ENCODE measurements around the gene SVIL. TPM values are rescaled to one million over a fixed set of nuclear protein-coding genes. Genes with fewer than 3 reads are reported as not detected.
"Not testable (repeated sequence)": the region's sequence is repeated elsewhere in the genome, so short reads cannot be mapped to it uniquely, and the experiment has no call there.

The SVIL gene
- total RNA-seq, 1 donor from 2014 or later = 100 TPM

GRCh38 chr10:29543715-29544114, 91.1 kb downstream of the SVIL start:
- no peak for DNase-seq (ENCODE audit: low spot score)

DNA sequence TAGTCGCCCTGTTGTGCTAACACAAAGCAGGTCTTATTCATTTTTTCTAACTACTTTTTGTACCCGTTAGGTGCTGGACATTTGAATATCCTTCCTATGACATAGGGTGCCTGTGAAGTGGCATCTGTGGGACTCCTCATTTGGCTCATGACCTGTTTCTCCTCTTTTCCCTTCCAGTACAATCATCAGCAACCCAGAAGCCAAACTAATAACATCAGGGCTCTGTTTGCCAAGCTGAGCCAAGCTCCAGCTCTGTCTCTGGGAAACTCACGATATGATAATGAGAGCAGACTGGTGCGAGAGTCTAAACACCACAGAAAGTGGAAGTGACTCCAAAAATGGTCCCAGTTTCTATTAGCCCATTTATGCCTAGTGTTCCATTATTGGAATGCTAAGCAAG, 92.0 kb downstream of the SVIL start:
- no peak for DNase-seq (ENCODE audit: low spot score)

- DNase-seq (ENCODE audit: low spot score) = no peak
These were observed 93.2 kb downstream of the SVIL start for GRCh38 chr10:29541422-29542210.

DNA sequence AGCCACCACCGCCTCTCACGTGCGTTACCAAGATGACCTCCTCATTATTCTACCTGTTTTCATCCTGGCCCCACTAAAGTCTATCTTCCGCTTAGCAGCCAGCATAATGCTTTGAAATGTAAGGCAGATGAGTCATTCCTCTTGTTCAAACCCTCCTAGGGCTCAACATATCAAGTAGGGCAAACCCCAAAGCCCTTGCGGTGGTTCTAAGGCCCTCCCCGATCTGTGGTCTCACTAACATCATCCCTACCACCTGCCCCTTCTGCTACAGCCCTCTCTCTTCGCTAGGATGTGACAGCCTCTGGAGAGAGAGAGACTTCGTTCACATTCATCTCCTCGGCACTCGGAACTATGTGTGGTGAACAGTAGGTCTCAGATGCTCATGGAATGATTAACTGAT, 94.8 kb downstream of the SVIL start:
- no peak for DNase-seq (ENCODE audit: low spot score)

- no peak for DNase-seq (ENCODE audit: low spot score)
These were observed 95.4 kb downstream of the SVIL start for GRCh38 chr10:29539412-29539811.

- DNase-seq (ENCODE audit: low spot score) = no peak
These were observed 97.0 kb downstream of the SVIL start for GRCh38 chr10:29537799-29538198.

- DNase-seq (ENCODE audit: low spot score) = not testable (repeated sequence)
These were observed 98.1 kb downstream of the SVIL start for GRCh38 chr10:29536691-29537090.

GRCh38 chr10:29535778-29536453, 98.9 kb downstream of the SVIL start:
- DNase-seq (ENCODE audit: low spot score) = no peak

DNA sequence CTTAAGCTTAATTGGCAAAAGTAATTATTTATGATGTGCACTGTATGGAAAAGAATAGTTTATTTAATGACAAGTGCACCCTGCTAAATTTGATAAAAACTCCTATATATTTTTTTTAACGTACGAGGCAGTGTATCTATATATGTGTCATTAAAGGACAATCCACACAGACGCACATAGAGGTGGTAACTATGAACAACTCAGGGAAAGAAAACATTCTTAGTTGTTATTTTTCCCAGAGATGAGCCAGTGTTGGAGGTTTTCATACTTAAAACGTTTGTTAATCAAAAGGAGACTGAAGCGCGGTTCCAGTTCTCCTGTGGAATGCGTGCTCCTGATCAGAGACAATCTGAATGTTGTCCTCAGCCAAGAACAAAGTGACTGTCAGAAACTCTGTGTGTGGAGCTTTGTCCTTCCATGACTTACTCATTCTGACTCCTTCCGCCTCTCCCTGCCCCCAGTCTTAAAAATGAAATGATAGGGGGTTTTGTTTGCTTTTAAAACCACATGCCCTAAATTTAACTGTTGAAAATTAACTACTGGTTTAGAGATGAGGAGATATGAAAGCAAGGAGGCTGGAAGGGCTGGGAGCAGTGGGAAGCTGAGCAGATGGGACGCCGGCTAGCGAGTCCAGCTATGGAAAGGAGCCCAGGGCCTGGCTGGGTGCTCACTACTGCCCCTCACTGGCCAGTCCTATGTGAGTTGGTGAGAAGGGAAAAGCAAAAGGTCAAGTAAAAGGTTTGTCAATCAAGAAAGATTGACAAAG, 99.6 kb downstream of the SVIL start:
- no peak for DNase-seq (ENCODE audit: low spot score)

- no peak for DNase-seq (ENCODE audit: low spot score)
These were observed 100.2 kb downstream of the SVIL start for GRCh38 chr10:29534590-29534989.

DNA sequence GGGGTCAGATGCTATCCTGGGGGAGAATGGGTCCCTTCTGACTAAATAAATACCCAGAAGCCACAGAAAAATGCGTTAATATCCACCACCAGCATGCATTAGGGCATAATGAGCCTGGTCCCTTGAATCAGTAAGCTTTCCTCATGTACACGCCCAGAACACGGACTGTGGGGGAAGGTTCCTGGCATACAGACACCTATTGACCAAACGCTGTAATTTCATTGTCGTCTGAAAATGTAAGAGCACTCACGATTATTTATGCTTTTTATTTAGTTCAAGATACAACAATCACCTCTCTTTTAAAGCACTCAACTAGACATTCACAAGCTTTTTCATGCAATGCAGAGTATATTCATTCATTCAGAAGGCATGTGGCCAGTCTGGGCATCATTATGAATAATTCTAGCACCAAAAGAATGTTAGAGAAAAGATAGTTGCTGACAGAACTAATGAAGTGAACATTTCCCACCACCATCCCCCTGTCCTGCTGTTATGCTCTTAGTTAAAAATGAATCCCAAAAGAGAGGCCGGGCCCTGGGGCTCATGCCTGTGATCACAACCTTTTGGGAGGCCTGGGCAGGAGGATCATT, 101.0 kb downstream of the SVIL start:
- no peak for DNase-seq (ENCODE audit: low spot score)

DNA sequence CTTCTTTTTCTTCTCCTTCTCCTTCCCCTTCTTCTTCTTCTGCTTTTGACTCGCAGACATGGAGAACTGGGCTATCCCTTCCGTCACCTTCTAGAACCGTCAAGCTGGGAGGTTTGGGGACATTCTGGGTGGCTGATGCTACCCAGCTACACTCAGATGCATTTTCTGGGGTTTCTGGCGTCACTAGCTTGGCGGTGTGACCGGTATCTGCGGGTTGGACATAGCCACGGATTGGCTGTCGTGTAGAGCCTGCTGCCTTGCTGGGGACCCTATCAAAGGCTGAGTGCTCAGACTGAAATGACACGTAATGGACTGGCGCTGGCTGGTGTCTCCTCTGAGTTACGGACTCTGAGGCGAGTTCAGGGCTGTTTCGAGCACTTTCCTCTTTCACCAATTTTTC, 101.7 kb downstream of the SVIL start:
- DNase-seq (ENCODE audit: low spot score) = no peak

- DNase-seq (ENCODE audit: low spot score) = no peak
These were observed 102.4 kb downstream of the SVIL start for GRCh38 chr10:29532256-29532878.

DNA sequence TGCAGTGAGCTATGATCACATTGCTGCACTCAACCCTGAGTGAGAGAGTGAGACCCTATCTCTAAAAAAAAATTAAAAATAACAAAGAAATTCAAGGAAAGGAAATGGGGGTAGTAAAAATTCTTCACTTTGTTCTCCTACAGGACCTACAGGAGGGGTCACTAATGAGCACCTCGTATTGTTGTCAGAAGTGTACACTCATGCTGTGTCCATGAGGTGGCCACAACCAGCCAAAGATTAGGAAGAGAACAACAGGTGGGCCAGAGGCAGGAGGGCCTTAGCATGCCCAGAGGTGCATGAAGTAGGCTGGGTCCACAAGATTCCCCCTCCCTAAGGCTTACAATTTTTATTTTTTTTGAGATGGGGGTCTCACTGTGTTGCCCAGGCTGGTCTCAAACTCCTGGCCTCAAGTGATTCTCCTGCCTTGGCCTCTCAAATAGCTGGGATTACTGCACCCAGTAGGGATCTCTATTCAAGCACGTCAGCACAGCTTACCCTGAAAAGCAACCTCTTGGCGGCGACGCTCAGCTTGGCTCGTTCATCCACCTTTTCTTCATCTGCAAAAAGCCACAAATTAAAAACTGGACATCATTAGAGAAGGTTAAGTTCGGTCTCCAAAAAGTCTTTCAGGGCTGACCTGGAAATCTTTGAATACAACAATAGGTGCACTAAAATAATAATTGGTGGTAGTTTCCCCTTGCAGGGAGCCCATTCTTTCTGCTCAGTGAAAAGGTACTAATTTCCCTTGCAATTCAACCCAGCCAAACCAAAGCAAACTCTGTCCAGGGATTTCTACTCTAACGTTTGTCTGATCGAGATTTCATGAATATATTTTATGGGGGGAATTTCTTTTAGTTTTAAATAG, 104.4 kb downstream of the SVIL start:
- DNase-seq (ENCODE audit: low spot score) = no peak

- DNase-seq (ENCODE audit: low spot score) = no peak
These were observed 105.6 kb downstream of the SVIL start for GRCh38 chr10:29529146-29529545.

DNA sequence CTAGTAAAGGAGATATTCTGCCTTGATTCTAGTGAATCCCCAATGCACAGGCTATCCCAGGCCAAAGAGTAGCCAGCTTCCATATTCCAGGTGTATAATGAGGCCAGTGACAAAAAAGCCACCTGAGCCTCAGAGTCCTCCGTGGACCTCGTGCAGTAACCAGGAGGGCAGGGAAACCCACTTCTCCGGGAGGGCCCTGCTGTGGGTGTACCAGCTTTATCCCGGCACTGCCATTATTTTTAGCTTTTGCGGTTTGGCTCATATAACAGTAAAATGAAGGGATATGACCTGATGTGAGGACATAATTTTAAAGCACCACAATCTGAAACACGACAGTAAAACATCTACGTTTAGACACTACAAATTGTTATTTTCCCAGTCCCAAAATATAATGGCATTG, 109.0 kb downstream of the SVIL start:
- DNase-seq (ENCODE audit: low spot score) = no peak

- no peak for DNase-seq (ENCODE audit: low spot score)
These were observed 110.1 kb downstream of the SVIL start for GRCh38 chr10:29524720-29525119.

GRCh38 chr10:29524294-29524693, 110.5 kb downstream of the SVIL start:
- no peak for DNase-seq (ENCODE audit: low spot score)

- no peak for DNase-seq (ENCODE audit: low spot score)
These were observed 111.9 kb downstream of the SVIL start for GRCh38 chr10:29522918-29523317.

Data from mesenteric fat pad (tissue), 1 donor.